Measurements from ENCODE around the gene NPAS3.

GRCh38 chr14:33592297-33592696 lies 653.6 kb downstream of the NPAS3 start:
- TF ChIP-seq CTCF (IDR thresholded peaks at IDR 0.05): no peak
- no peak for TF ChIP-seq POLR2AphosphoS5 (IDR thresholded peaks at IDR 0.05)
- TF ChIP-seq EP300 (IDR thresholded peaks at IDR 0.05): no peak
- no peak for TF ChIP-seq POLR2A (IDR thresholded peaks at IDR 0.05)

All from sigmoid colon (tissue), 4 donors.